ENCODE data around the gene FIG4. TPM values are rescaled to one million over a fixed set of nuclear protein-coding genes. Genes with fewer than 3 reads are reported as not detected.
"Not testable (repeated sequence)": the region's sequence is repeated elsewhere in the genome, so short reads cannot be mapped to it uniquely, and the experiment has no call there.

Gene FIG4
- total and polyA plus RNA-seq, 2 of the 4 experiments (the other 2 are of a cell fraction), result 12.1 to 15.4 TPM

- Histone ChIP-seq H2BK20ac (ENCODE audit: low read depth, low read length) (no peak overlapping the region), H4K20me1 (ENCODE audit: insufficient read depth, low read length) (no peaks in the 10 kb centered on the region), H2BK5ac (ENCODE audit: low read depth, low read length, poor library complexity, severe bottlenecking) (no peak overlapping the region), H3K36me3 (ENCODE audit: control insufficient read depth, insufficient read depth, low read length) (no peaks in the 10 kb centered on the region), H2AK9ac (replicated peaks; ENCODE audit: low read depth, low read length, poor library complexity) (no peak overlapping the region), H3K56ac (ENCODE audit: extremely low read depth, insufficient read depth, low read length) (no peak overlapping the region), H4K8ac (ENCODE audit: low read depth in 2 of 2, low read length in 2 of 2) (no peak overlapping the region), H3K79me1 (ENCODE audit: low read depth in 1 of 2, low read length in 2 of 2) (no peaks in the 10 kb centered on the region), H3K4me2 (ENCODE audit: low read depth, low read length) (no peak overlapping the region), H4K91ac (ENCODE audit: insufficient read depth, low read depth, low read length) (no peak overlapping the region), H2BK15ac (ENCODE audit: low read depth, low read length) (no peak overlapping the region), H3K4ac (ENCODE audit: low read depth, low read length) (no peak overlapping the region), H3K27me3 (ENCODE audit: control insufficient read depth, insufficient read depth, low read length) (peaks cover 4% of the 10 kb centered on the region; the same call in 1 of the 2 replicates), H2AK5ac (ENCODE audit: low read depth, low read length) (no peak overlapping the region), H2AFZ (replicated peaks; ENCODE audit: low read length, poor library complexity) (no peak overlapping the region), H3K23ac (ENCODE audit: low read depth, low read length) (no peak overlapping the region), H3K4me3 (ENCODE audit: insufficient read depth, low read depth, low read length) (no peak overlapping the region), H3K9ac (ENCODE audit: low read depth, low read length) (no peak overlapping the region), H4K5ac (ENCODE audit: low read depth, low read length) (no peak overlapping the region), H3K9me1 (ENCODE audit: insufficient read depth, low read length) (no peaks in the 10 kb centered on the region), H3K9me3 (ENCODE audit: control insufficient read depth, insufficient read depth, low read length) (no peaks in the 10 kb centered on the region), H3K18ac (ENCODE audit: low read depth, low read length) (no peak overlapping the region), H3K14ac (replicated peaks; ENCODE audit: low read depth, low read length) (no peak overlapping the region), H3K27ac (ENCODE audit: insufficient read depth, low read length) (no peak overlapping the region), H2BK120ac (ENCODE audit: low read depth, low read length) (no peak overlapping the region), H3K4me1 (ENCODE audit: control insufficient read depth, insufficient read depth, low read length) (no peaks in the 10 kb centered on the region)
- no peak for DNase-seq
- 80% methylated on average over 3 of the region's 8 CpGs; no CpG with 5 or more reads in 1 of the 2 experiments for WGBS, 2 experiments (ENCODE audit: extremely low coverage in 2 of 2, insufficient read length in 1 of 2)
- ChIA-PET POLR2A (ENCODE audit: unreplicated experiment) (no interaction called here), CTCF (no interaction called here)
- no peak for ATAC-seq (ENCODE audit: low read depth)
- dilution Hi-C loops (cut with HindIII; ENCODE audit: low sequenced_read_pairs, unreplicated experiment), result no loop called here
- intact Hi-C loops (cut with micrococcal nuclease), result no loop called here
- no TSS peak for BruUV-seq (replicated peaks)
- in situ Hi-C loops (cut with MboI; ENCODE audit: low sequenced_read_pairs), result no loop called here
- TF ChIP-seq MAZ (IDR thresholded peaks at IDR 0.05; ENCODE audit: borderline replicate concordance, low read depth, low read length), result no peak
- TF ChIP-seq CEBPB (IDR thresholded peaks at IDR 0.05; ENCODE audit: low read depth, low read length), result peak; percentile 39; the same call in 1 of the 2 replicates
- no peak for TF ChIP-seq USF2 (IDR thresholded peaks at IDR 0.05; ENCODE audit: low read depth, low read length)
Measured at GRCh38 chr6:109854541-109855308, 163.6 kb downstream of the FIG4 start.

- H3K9me1 ChIP-seq (ENCODE audit: insufficient read depth, low read length); CTCF ChIA-PET; H3K14ac ChIP-seq (replicated peaks; ENCODE audit: low read depth, low read length); DNase-seq; H2AFZ ChIP-seq (replicated peaks; ENCODE audit: low read length, poor library complexity); H3K36me3 ChIP-seq (ENCODE audit: control insufficient read depth, insufficient read depth, low read length); H3K23ac ChIP-seq (ENCODE audit: low read depth, low read length); H4K8ac ChIP-seq (ENCODE audit: low read depth in 2 of 2, low read length in 2 of 2); H4K5ac ChIP-seq (ENCODE audit: low read depth, low read length); POLR2A ChIA-PET (ENCODE audit: unreplicated experiment); H4K91ac ChIP-seq (ENCODE audit: insufficient read depth, low read depth, low read length); H3K27ac ChIP-seq (ENCODE audit: insufficient read depth, low read length); in situ Hi-C loops (cut with MboI; ENCODE audit: low sequenced_read_pairs); H2BK5ac ChIP-seq (ENCODE audit: low read depth, low read length, poor library complexity, severe bottlenecking); H2BK120ac ChIP-seq (ENCODE audit: low read depth, low read length); H3K27me3 ChIP-seq (ENCODE audit: control insufficient read depth, insufficient read depth, low read length); dilution Hi-C loops (cut with HindIII; ENCODE audit: low sequenced_read_pairs, unreplicated experiment); H3K4me2 ChIP-seq (ENCODE audit: low read depth, low read length); H3K9me3 ChIP-seq (ENCODE audit: control insufficient read depth, insufficient read depth, low read length); H3K4me3 ChIP-seq (ENCODE audit: insufficient read depth, low read depth, low read length); H2BK15ac ChIP-seq (ENCODE audit: low read depth, low read length); H4K20me1 ChIP-seq (ENCODE audit: insufficient read depth, low read length); H3K4me1 ChIP-seq (ENCODE audit: control insufficient read depth, insufficient read depth, low read length); H3K4ac ChIP-seq (ENCODE audit: low read depth, low read length); H2BK20ac ChIP-seq (ENCODE audit: low read depth, low read length); H3K18ac ChIP-seq (ENCODE audit: low read depth, low read length); H3K56ac ChIP-seq (ENCODE audit: extremely low read depth, insufficient read depth, low read length); ATAC-seq (ENCODE audit: low read depth); H2AK9ac ChIP-seq (replicated peaks; ENCODE audit: low read depth, low read length, poor library complexity); H2AK5ac ChIP-seq (ENCODE audit: low read depth, low read length); intact Hi-C loops (cut with micrococcal nuclease); H3K9ac ChIP-seq (ENCODE audit: low read depth, low read length); BruUV-seq (replicated peaks); H3K79me1 ChIP-seq (ENCODE audit: low read depth in 1 of 2, low read length in 2 of 2): not testable (repeated sequence)
- WGBS, 2 experiments (ENCODE audit: extremely low coverage in 2 of 2, insufficient read length in 1 of 2), result 88% methylated on average over 3 of the region's 9 CpGs; no CpG with 5 or more reads in 1 of the 2 experiments
Measured at GRCh38 chr6:109855476-109856040, 164.5 kb downstream of the FIG4 start.
